A549 treated with dexamethasone at 1 μM for 4 hours (cell line): ENCODE data around the gene S1PR4. TPM values are rescaled to one million over a fixed set of nuclear protein-coding genes. Genes with fewer than 3 reads are reported as not detected.

Experiments
- total RNA-seq: library from RNA; stranded (reverse); fragments of 200-300 nt; extraction: Qiagen RNA extraction; gene quantifications from 5 replicates; pipeline ENCODE4 v1.2.3, GENCODE V29; 2022

The S1PR4 gene
- total RNA-seq, result 0.08 to 0.29 TPM (median 0.15 TPM) in 5 replicates

DNA sequence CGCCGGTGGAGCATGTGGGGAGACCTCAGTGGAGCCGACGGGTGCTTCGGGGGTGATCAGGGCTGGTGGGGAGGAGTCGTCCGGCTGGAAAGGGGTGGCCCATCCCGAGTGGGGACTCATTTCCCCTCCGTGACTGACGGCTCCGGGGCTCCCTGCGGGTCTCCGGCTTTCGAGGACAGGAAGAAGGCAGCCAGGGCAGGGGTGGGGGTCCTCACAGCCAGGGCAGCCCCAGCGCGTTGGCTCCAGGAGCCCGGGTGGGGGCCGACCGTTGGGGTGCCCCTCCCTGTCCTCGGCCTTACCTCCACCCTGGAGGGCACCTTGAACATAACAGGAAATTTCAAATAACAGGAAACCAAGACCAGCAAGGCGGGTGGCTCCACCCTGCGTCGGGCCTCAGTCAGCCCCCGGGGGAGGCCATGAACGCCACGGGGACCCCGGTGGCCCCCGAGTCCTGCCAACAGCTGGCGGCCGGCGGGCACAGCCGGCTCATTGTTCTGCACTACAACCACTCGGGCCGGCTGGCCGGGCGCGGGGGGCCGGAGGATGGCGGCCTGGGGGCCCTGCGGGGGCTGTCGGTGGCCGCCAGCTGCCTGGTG lies at the start of gene S1PR4:
TSS of gene S1PR4 (plus strand) at position 393 of the 596 bp plus-strand sequence. CDS start at position 417, 24 bp downstream.

GRCh38 chr19:3135961-3136683 lies 42.4 kb upstream of the S1PR4 start, which contains the start of gene GNA15:
TSS of gene GNA15 (plus strand) at chr19:3136033. CDS start at chr19:3136451, 418 bp downstream.

GRCh38 chr19:3185461-3186159 lies 7.0 kb downstream of the S1PR4 start, which contains the start of gene NCLN:
TSS of gene NCLN (plus strand) at chr19:3185930. CDS start at chr19:3186031, 101 bp downstream.

DNA sequence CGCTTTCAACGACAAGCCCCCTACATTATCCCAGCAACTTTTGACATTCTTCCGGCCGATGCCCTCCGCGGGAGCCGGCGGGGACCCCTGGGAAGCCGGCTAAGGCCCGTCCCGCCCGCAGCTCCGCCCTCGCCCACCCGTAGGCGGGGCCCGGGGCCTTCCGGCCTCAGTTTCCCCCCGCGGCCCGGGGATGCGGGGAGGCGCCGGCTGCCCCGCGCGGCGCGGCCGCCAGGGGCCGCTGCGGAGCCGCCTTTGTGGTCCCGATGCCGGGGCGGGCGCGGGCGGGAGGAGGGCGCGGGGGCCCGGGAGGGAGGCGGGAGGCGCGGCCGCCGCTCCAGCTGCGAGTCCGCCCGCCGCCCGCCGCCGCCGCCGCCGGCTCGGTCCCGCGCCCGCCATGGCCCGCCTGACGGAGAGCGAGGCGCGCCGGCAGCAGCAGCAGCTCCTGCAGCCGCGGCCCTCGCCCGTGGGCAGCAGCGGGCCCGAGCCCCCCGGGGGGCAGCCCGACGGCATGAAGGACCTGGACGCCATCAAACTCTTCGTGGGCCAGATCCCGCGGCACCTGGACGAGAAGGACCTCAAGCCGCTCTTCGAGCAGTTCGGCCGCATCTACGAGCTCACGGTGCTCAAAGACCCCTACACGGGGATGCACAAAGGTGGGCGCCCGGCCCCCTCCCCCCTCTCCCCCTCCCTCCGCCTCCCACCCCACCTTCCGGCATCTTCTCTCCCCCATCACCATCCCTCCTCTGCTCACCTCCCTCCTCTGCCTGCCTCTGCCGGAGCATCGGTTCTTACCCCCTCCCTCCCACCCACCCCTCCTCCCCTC lies 46.0 kb downstream of the S1PR4 start, which contains the start of gene CELF5:
TSS of gene CELF5 (plus strand) at position 316 of the 823 bp plus-strand sequence. CDS start at position 395, 79 bp downstream.

Other genes starting within 250 kb of the S1PR4 start
- gene ZNF77, start 233.8 kb upstream of the S1PR4 start, total RNA-seq, result 1.6 to 1.8 TPM (median 1.8 TPM) in 5 replicates
- gene TLE6, start 201.2 kb upstream of the S1PR4 start, total RNA-seq, result 4.4 to 7.3 TPM (median 6.1 TPM) in 5 replicates
- 1.7 to 4.0 TPM (median 3.0 TPM) in 5 replicates for gene TLE2, start 149.5 kb upstream of the S1PR4 start, total RNA-seq
- gene TLE5, start 116.3 kb upstream of the S1PR4 start, total RNA-seq, result 201 to 271 TPM (median 270 TPM) in 5 replicates
- gene GNA11, start 84.4 kb upstream of the S1PR4 start, total RNA-seq, result 25.3 to 38.5 TPM (median 35.4 TPM) in 5 replicates
- 0.04 to 0.09 TPM (median 0.08 TPM) in 5 replicates for gene GNA15, start 42.7 kb upstream of the S1PR4 start, total RNA-seq
- gene NCLN, start 7.2 kb downstream of the S1PR4 start, total RNA-seq, result 56.5 to 80.3 TPM (median 74.8 TPM) in 5 replicates
- 0.30 to 0.52 TPM (median 0.40 TPM) in 5 replicates for gene CELF5, start 45.9 kb downstream of the S1PR4 start, total RNA-seq
- 30.3 to 71.0 TPM (median 68.9 TPM) in 5 replicates for gene NFIC, start 187.8 kb downstream of the S1PR4 start, total RNA-seq